Activated CD8-positive, alpha-beta T cell treated with anti-CD3 and anti-CD28 coated beads for 36 hours (primary cell): ENCODE data around the gene GNRH2. TPM values are rescaled to one million over a fixed set of nuclear protein-coding genes. Genes with fewer than 3 reads are reported as not detected.
"Not testable (repeated sequence)": the region's sequence is repeated elsewhere in the genome, so short reads cannot be mapped to it uniquely, and the experiment has no call there.

Experiments
- ATAC-seq: fragments of 200-7000 bp; cut with Tn5 transposase; one replicate; pipeline ENCODE4 v1.10.0; 2021; ENCODE audit warnings: mild to moderate bottlenecking, moderate library complexity
- CTCF ChIA-PET: fragments of 350-600 bp; sonication (Branson Sonifier 250); formaldehyde crosslinking; loops from one replicate; lab custom pipeline; 2021; ENCODE audit warnings: antibody characterized with exemption; lab: Charles Lee
- POLR2A ChIA-PET: fragments of 350-600 bp; sonication (Branson Sonifier 250); formaldehyde crosslinking; loops from one replicate; lab custom pipeline; 2021; ENCODE audit warnings: antibody characterized with exemption; lab: Charles Lee
- DNase-seq: peaks from one replicate; pipeline ENCODE4 v3.0.0-alpha.2; 2020
- H3K27ac Mint-ChIP-seq: one replicate; pipeline ENCODE4 v1.8.0; 2021; ENCODE audit warnings: mild to moderate bottlenecking, mixed read lengths
- H3K27me3 Mint-ChIP-seq: one replicate; pipeline ENCODE4 v1.8.0; 2021; ENCODE audit warnings: mixed read lengths
- H3K36me3 Mint-ChIP-seq: one replicate; pipeline ENCODE4 v1.8.0; 2021; ENCODE audit warnings: low read depth, mixed read lengths
- H3K4me1 Mint-ChIP-seq: one replicate; pipeline ENCODE4 v1.8.0; 2021; ENCODE audit warnings: low read depth, mixed read lengths
- H3K4me3 Mint-ChIP-seq: one replicate; pipeline ENCODE4 v1.8.0; 2021; ENCODE audit warnings: mild to moderate bottlenecking, moderate library complexity, mixed read lengths
- H3K9me3 Mint-ChIP-seq: one replicate; pipeline ENCODE4 v1.8.0; 2021; ENCODE audit warnings: mixed read lengths
- intact Hi-C: fragments of 100-400 bp; cut with micrococcal nuclease; formaldehyde crosslinking; loops from one replicate; pipeline ENCODE4 v1.10.0; 2022
- total RNA-seq, 2 experiments: library from RNA; stranded (reverse); gene quantifications; one replicate each; pipeline ENCODE4 v1.2.3, GENCODE V29; 2021
- TF ChIP-seq, protein P1 (sequence below): fragments of 200-600 bp; IDR thresholded peaks from one replicate; pipeline ENCODE4 v1.8.0; 2022; ENCODE audit warnings: antibody characterized with exemption, mild to moderate bottlenecking

GNRH2 gene
- total RNA-seq, 2 experiments from 2014 or later: 0.36 to 0.85 TPM

DNA sequence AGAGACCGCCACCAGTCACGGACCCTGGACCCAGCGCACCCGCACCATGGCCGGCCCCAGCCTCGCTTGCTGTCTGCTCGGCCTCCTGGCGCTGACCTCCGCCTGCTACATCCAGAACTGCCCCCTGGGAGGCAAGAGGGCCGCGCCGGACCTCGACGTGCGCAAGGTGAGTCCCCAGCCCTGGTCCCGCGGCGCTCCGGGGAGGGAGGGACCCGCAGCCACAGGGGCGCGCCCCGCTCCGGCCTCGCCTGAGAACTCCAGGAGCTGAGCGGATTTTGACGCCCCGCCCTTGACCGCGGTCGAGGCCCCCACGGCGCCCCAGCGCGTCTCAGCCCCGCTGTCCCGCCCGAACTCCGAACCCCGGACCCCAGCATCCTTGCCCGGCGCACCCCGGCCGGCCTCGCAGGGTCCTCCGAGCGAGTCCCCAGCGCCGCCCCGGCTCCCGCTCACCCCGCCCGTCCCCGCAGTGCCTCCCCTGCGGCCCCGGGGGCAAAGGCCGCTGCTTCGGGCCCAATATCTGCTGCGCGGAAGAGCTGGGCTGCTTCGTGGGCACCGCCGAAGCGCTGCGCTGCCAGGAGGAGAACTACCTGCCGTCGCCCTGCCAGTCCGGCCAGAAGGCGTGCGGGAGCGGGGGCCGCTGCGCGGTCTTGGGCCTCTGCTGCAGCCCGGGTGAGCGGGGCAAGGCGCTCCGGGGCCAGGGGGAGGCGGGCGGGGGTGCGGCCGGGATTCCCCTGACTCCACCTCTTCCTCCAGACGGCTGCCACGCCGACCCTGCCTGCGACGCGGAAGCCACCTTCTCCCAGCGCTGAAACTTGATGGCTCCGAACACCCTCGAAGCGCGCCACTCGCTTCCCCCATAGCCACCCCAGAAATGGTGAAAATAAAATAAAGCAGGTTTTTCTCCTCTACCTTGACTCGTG, 28.4 kb downstream of the GNRH2 start, which contains the start of gene OXT:
Gene OXT (plus strand): TSS at position 11 of the 920 bp plus-strand sequence. CDS start 36 bp downstream, at position 47.
- Mint-ChIP-seq H3K4me3 (peak within 1 kb of the TSS; percentile 53), H3K36me3 (no peaks in the 10 kb centered on the region), H3K27ac (peak within 1 kb of the TSS; percentile 69), H3K27me3 (no peaks in the 10 kb centered on the region), H3K4me1 (peaks cover 13% of the 10 kb centered on the region), H3K9me3 (no peaks in the 10 kb centered on the region)
- CTCF ChIA-PET: interaction anchor here (1.2 to 1.4 kb wide), 2 partner anchors 18 to 42 kb away, joined by 4 to 5 read pairs; no protein-coding TSS in a partner anchor
- POLR2A ChIA-PET: interaction anchor here (0.5 to 1.5 kb wide), 3 partner anchors 24 to 86 kb away, joined by 3 read pairs; no protein-coding TSS in a partner anchor
- DNase-seq: peak; percentile 75
- TF ChIP-seq, protein P1, sequence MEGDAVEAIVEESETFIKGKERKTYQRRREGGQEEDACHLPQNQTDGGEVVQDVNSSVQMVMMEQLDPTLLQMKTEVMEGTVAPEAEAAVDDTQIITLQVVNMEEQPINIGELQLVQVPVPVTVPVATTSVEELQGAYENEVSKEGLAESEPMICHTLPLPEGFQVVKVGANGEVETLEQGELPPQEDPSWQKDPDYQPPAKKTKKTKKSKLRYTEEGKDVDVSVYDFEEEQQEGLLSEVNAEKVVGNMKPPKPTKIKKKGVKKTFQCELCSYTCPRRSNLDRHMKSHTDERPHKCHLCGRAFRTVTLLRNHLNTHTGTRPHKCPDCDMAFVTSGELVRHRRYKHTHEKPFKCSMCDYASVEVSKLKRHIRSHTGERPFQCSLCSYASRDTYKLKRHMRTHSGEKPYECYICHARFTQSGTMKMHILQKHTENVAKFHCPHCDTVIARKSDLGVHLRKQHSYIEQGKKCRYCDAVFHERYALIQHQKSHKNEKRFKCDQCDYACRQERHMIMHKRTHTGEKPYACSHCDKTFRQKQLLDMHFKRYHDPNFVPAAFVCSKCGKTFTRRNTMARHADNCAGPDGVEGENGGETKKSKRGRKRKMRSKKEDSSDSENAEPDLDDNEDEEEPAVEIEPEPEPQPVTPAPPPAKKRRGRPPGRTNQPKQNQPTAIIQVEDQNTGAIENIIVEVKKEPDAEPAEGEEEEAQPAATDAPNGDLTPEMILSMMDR: no peak
- intact Hi-C loops: no loop called here
- peak; percentile 76 for ATAC-seq

DNA sequence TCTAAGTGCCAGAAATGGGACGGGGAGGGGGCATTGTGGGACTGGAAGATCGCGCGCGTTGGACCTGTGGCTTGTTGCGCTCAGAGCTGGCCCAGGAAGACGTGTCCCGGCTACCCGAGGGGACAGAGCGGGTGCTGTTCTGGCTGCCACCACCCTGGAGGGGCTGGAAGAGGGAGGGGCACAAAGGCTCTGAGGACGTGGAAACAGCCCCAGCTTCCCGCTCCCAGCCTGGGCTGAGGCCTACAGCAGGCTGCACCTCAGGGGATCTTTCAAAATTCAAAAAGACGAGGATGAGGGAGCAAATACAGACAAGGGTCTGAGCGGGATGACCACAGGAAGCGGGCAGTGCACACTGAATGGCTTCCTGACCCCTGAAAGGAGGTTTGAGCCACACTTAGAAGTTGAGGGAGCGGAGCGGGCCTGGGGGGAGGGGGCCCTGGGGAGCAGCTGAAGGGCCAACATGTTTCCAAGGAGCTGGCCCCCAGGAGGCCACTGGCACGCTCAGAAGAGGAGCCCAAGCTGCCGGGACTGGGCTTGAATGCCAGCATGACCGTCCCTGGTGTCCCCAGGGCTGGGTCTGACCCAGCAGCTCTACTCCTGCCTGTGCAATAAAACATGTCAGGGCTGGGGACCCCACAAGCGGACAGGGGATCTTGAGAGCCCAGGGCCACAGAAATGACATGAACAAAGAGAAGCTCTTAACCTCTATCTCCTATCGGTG, 29.3 kb downstream of the GNRH2 start:
- H3K36me3 Mint-ChIP-seq: no peaks in the 10 kb centered on the region
- H3K4me1 Mint-ChIP-seq: peaks cover 16% of the 10 kb centered on the region
- no peaks in the 10 kb centered on the region for H3K9me3 Mint-ChIP-seq
- ATAC-seq (no peak), DNase-seq (no peak)
- H3K4me3 Mint-ChIP-seq: peak overlapping the region; percentile 53
- TF ChIP-seq, protein P1: no peak
- peak overlapping the region; percentile 69 for H3K27ac Mint-ChIP-seq
- intact Hi-C loops: no loop called here
- ChIA-PET POLR2A (interaction anchor here (0.5 to 1.5 kb wide), 5 partner anchors 24 to 224 kb away, joined by 3 to 4 read pairs (median 3); no protein-coding TSS in a partner anchor), CTCF (interaction anchor here (0.9 to 1.4 kb wide), 4 partner anchors 19 to 244 kb away, joined by 4 to 5 read pairs (median 4); no protein-coding TSS in a partner anchor)
- H3K27me3 Mint-ChIP-seq: peaks cover under 1% of the 10 kb centered on the region

DNA sequence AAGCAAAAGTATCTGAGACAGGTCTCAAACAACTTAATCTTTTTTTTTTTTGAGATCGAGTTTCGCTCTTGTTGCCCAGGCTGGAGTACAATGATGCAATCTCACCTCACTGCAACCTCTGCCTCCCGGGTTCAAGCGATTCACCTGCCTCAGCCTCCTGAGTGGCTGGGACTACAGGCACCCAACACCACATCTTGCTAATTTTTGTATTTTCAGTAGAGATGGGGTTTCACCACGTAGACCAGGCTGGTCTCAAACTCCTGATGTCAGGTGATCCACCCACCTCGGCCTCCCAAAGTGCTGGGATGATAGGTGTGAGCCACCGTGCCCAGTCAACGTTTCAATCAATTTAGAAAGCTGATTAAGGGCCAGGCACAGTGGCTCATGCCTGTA, 29.8 kb downstream of the GNRH2 start:
- DNase-seq, H3K36me3 Mint-ChIP-seq, ATAC-seq, H3K27ac Mint-ChIP-seq, H3K27me3 Mint-ChIP-seq, H3K4me3 Mint-ChIP-seq, intact Hi-C loops, H3K9me3 Mint-ChIP-seq: not testable (repeated sequence)
- ChIA-PET POLR2A (interaction anchor here (0.6 to 0.7 kb wide), 2 partner anchors 123 to 225 kb away, joined by 3 to 4 read pairs; no protein-coding TSS in a partner anchor), CTCF (interaction anchor here (0.9 to 1.2 kb wide), 3 partner anchors 40 to 243 kb away, joined by 4 read pairs; no protein-coding TSS in a partner anchor)
- H3K4me1 Mint-ChIP-seq: peaks cover 19% of the 10 kb centered on the region

DNA sequence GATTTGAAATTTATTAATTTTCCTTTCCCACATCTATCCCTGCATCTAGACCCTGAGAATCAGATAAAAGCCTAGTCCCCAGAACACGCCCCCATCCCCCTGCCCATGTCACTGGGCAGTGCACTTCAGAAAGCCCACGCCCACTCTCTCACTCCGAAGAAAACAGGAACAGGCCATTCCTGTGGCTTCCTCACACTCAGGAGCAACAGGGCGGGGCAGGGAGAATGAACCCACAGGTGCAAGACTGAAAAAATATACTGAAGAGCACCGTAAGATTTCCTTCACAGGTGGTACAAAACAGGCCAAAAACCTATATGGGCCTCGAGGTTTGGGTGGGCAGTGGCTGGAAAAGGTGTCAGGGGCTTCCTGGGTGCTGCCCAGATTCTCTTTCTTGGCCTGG, 31.4 kb downstream of the GNRH2 start:
- Mint-ChIP-seq H3K9me3 (no peaks in the 10 kb centered on the region), H3K27me3 (peaks cover 6% of the 10 kb centered on the region), H3K4me1 (peaks cover 19% of the 10 kb centered on the region), H3K4me3 (no peak overlapping the region), H3K36me3 (no peaks in the 10 kb centered on the region), H3K27ac (no peak overlapping the region)
- ChIA-PET POLR2A (no interaction called here), CTCF (interaction anchor here (4.4 kb wide), 1 partner anchor 21 kb away, joined by 27 read pairs; no protein-coding TSS in a partner anchor)
- DNase-seq (no peak), ATAC-seq (no peak)
- intact Hi-C loops: no loop called here
- TF ChIP-seq, protein P1: no peak

DNA sequence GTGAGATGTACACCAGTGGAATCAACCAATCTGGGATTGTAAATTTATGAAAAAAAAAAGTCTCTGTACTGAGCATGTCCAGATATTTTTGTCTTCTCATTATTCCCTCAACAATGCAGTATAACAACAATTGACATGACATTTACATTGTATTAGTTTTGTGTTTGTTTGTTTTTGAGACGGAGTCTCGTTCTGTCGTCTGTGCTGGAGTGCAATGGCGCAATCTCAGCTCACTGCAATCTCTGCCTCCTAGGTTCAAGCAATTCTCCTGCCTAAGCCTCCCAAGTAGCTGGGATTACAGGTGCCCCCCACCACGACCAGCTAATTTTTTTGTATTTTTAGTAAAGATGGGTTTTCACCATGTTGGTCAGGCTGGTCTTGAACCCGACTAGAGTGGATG, 31.9 kb downstream of the GNRH2 start:
- DNase-seq, H3K27me3 Mint-ChIP-seq, ATAC-seq, H3K4me3 Mint-ChIP-seq, intact Hi-C loops, H3K9me3 Mint-ChIP-seq, H3K36me3 Mint-ChIP-seq, H3K27ac Mint-ChIP-seq: not testable (repeated sequence)
- ChIA-PET POLR2A (interaction anchor here (1.6 kb wide), 1 partner anchor 10 kb away, joined by 3 read pairs; the partner anchor contains the start of gene AVP), CTCF (interaction anchor here (4.4 kb wide), 1 partner anchor 22 kb away, joined by 27 read pairs; no protein-coding TSS in a partner anchor)
- peaks cover 19% of the 10 kb centered on the region for H3K4me1 Mint-ChIP-seq
